ELR (cell line): ENCODE measurements around the gene CETP.
"Not testable (repeated sequence)": the region's sequence is repeated elsewhere in the genome, so short reads cannot be mapped to it uniquely, and the experiment has no call there.

Source experiments
- DNase-seq: peaks from one replicate; pipeline ENCODE4 v3.0.0-alpha.2; 2015; ENCODE audit warnings: low read depth

Gene CETP

GRCh38 chr16:56934599-56935145 is 27.1 kb upstream of the CETP start:
- DNase-seq = not testable (repeated sequence)

- DNase-seq = no peak
Observed at GRCh38 chr16:56935201-56935600, 26.5 kb upstream of the CETP start.

DNA sequence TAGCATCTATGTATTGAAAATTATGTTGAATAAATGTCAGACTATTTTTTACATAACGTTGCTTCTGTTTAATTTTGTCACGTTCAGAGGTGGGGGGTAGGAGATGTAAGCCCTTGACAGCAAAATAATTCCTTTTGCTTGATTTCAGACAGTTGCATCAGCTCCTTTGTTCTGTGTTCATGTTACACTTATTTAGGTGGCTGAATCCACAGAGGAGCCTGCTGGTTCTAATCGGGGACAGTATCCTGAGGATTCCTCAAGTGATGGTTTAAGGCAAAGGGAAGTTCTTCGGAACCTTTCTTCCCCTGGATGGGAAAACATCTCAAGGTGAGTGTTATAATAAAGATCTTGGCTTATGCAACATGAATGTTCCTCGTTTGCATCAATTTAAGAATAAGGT is 25.3 kb upstream of the CETP start:
- DNase-seq = no peak

DNA sequence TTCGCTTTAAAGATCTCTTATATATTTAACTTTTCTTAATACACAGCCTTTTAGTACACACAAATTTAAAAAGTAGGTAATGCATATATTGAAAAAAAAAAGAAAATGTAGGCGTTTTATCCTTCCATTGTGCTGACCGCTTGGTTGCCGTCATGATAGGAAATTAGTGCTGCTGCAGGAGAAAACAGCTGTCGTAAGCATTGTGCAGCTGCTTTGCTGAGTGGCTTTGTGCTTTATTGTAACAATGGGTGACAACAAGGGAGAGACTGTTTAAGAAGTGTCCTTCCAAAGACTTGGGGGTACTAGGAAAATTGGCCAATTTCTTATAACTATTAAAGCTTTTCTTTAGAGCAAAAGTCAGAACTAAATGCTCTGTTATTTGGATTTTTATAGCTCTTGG is 24.8 kb upstream of the CETP start:
- no peak for DNase-seq

DNA sequence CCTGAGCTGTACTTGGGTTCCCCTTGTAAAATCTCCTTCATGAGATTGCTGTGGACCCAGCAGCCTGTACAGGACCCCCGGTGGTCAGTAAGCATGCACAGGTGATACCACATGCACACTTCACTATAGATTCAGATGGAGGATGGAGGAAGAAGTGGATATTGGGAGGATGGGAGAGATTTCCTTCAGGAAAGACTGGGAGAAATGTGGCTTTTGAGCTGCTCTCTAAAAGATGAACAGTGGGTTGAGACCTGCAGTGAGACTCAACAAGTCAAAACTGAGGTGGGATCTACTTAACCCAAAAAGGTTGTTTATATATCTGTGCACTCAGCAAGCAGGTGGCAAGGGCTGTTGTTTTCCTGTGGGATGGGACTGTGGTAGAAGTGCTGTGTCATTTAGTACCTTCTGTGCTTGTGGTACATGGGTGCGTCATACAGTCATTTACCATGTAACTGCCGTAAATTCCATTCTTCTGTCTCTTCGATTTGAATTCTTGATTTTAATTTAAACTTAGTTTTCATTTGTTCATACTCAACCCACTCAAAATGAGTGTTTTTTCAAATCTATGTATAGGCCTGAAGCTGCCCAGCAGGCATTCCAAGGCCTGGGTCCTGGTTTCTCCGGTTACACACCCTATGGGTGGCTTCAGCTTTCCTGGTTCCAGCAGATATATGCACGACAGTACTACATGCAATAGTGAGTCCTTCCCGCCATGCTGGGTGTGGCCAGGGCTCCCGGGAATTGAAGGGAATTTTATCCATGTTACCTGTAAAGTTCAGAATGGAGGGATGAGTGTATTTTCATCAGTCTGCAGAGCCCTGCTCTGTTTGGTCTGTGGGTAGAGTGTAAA is 22.9 kb upstream of the CETP start:
- peak; percentile 35 for DNase-seq

DNA sequence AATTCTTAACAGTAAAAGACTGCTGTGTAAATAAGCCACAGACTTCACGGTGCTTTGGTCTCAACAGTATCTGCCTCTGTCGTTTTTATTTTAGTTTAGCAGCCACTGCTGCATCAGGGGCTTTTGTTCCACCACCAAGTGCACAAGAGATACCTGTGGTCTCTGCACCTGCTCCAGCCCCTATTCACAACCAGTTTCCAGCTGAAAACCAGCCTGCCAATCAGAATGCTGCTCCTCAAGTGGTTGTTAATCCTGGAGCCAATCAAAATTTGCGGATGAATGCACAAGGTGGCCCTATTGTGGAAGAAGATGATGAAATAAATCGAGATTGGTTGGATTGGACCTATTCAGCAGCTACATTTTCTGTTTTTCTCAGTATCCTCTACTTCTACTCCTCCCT is 21.9 kb upstream of the CETP start:
- DNase-seq = no peak

GRCh38 chr16:56941092-56941491 is 20.7 kb upstream of the CETP start:
- DNase-seq = no peak

DNA sequence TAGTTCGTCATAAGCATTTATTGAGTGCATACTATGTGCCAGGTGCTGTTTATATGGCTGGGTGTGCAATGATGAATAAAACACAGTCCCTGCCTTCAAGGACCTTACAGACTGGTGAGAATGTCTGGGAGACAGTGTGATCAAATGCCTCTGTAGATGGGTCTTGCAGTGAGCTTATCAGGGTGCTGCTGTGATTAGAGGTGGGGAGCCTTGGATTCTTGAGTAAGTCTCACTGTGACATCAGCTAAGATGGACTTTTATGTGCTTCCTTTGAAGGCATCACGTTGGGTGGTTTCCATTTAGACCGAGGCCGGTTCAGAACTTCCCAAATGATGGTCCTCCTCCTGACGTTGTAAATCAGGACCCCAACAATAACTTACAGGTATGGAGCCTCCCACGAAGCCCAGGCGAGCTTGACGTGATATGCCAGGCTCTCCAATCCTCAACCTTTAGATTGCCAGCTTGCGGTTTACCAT is 19.9 kb upstream of the CETP start:
- DNase-seq = no peak

DNA sequence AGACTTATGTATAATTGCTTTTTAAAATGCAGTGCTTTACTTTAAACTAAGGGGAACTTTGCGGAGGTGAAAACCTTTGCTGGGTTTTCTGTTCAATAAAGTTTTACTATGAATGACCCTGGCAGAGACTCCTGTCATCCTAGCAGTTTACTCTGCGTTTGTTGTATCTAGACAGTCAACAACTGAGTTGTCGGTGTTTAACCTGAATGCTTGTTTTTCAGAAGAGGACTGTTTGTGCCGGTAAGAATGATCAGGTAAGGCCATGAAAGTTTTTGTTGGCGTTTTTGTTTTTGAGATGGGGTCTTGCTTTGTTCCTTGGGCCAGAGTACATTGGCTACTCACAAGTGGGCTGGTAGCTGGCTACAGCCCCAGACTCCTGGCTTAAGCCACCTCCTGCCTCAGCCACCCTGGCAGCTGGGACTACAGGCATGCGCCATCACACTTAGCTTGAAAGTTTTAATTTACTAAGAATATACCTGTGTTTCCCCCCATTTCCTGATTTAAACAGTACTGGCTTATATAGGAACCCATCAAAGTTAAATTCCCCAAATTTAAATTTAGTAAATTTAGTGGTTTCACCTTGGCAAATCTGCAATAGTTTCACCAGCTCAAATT is 17.9 kb upstream of the CETP start:
- no peak for DNase-seq

DNA sequence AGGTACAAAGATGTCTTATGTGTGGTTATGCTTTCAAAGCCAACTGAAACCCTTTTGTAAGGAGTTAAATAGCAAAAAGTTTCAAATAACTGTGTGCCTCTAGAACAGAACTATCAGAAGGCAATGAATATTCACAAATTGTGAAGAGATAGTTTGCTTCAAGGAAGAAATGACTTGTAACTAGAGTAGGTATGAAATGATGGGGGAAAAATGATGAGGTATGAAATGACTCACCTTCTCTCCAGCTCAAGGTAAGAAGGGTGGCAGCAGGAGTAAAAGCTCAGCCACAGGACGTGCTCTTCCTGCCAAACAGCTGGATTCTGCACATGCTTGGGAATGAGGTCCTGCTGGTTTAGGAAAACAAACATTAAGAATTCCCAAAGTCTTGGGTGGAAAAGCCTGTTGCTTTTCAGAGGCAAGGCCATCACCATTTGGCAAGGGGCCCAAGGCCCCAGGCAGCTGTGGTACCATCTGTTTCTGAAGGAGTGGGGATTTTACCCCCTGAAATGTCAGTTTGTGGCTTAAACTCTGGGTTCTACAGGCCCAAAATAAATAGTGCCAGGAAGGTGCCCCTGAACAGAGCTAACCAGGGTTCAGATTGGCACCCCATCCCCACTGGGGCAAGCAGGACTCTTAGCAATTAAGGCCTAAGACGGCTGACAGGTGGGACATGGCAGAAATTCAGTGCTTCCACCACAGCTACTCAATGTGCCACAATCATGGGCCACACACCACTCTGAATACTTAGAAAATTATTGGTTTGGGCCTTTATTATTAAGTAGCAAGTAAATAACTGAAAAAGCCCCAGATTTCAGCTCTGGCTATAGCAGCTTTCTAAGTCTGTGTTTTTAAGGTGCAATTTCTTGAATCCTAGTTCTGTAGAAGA is 16.6 kb upstream of the CETP start:
- no peak for DNase-seq

DNA sequence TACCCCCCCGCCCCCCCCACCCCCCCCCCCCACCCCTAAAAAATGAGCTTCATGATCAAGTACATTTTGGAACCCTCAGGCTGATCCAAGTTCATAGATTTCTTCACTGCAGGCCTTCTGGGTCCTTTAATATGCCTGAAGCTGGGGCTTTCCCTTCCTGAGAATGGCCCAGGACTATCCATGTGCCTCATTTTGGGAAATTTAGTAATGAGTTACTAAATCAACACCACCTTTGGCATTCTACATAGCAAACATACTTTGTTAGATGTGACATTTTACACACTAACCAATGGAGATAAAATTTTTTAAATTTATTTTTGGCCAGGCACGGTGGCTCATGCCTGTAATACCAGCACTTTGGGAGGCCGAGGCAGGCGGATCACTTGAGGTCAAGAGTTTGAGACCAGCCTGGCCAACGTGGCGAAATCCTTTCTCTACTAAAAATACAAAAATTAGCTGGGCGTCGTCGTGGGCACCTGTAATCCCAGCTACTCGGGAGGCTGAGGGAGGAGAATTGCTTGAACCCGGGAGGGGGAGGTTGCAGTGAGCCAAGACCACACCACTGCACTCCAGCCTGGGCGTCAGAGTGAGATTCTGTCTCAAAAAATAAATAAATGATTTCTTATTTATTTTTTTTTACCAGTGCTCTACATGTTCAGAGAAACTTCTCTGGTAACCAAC is 15.8 kb upstream of the CETP start:
- DNase-seq = no peak

- no peak for DNase-seq
Observed at GRCh38 chr16:56946767-56947603, 14.8 kb upstream of the CETP start.

GRCh38 chr16:56947604-56947995 is 14.2 kb upstream of the CETP start:
- DNase-seq = no peak

DNA sequence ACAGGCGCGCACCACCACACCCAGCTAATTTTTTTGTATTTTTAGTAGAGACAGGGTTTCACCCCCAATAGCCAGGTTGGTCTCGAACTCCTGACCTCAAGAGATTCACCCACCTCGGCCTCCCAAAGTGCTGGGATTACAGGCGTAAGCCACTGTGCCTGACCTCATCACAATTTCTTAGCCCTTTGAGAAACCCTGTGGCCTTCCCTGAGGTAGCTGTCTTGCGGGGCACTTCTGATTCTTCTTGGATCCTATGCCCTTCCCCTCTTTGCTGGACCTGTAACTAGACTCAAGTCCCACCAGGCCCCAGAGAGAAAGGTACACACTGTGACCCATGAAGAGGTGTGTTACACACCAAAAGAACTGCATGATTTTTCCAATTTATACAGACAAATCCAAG is 13.5 kb upstream of the CETP start:
- DNase-seq = no peak

- no peak for DNase-seq
Observed at GRCh38 chr16:56950051-56950450, 11.7 kb upstream of the CETP start.

GRCh38 chr16:56950455-56950854 is 11.3 kb upstream of the CETP start:
- no peak for DNase-seq

GRCh38 chr16:56950881-56951771 is 10.6 kb upstream of the CETP start:
- peak; percentile 69 for DNase-seq

DNA sequence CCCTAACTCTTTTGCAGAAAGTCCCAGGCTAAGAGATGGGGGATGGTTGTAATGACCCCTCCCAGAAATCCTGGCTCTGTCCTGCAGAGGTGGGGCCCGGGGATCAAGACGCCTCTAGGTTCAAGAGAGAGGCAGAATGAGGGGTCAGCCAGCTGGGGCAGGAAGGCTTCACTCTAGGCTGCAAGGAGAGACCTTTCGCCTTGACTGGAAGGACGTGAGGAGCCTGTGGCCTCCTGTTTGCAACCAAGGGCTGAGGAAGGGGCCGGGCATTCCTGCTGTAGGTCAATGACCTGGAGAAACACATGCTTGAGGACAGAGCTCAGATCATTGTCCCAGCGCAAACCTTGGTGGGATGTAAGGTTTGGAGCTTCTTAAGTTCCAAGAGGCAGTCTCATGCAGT is 8.7 kb upstream of the CETP start:
- no peak for DNase-seq

- DNase-seq = no peak
Observed at GRCh38 chr16:56956076-56956475, 5.7 kb upstream of the CETP start.

DNA sequence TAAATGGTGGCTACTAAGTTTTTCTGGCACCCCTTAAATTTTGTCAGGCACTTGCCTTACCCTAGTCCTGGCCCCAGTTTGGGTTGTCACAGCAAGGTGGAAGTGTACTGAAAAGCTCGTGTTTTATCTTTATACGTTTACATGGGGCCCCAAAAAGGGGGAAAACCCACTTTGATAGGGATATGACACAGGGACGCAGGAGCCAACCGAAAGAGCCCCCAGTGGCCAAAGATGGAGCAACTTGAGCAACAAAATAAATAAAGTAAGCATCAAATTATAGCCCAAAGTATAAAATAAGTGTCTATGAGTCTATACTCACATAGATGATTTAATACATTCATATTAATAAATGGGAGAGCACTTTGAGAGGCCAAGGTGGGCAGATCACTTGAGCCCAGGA is 5.0 kb upstream of the CETP start:
- DNase-seq = no peak
